ENCODE data around the gene NMNAT2.
A peak's percentile ranks its signal among the peaks of the same experiment; 100 is the strongest.

The NMNAT2 gene

GRCh38 chr1:183368213-183369108, 49.7 kb downstream of the NMNAT2 start:
- H3K4me3 ChIP-seq (replicated peaks; ENCODE audit: low read depth, low read length), result no peak overlapping the region
- no peak for TF ChIP-seq CTCF (IDR thresholded peaks at IDR 0.05; ENCODE audit: low read length, missing control alignments)
- no peak for DNase-seq (ENCODE audit: low read depth)

- H3K4me3 ChIP-seq (replicated peaks; ENCODE audit: low read depth, low read length), result no peak overlapping the region
- no peak for DNase-seq (ENCODE audit: low read depth)
- TF ChIP-seq CTCF (IDR thresholded peaks at IDR 0.05; ENCODE audit: low read length, missing control alignments), result no peak
These were observed 52.1 kb downstream of the NMNAT2 start for GRCh38 chr1:183366116-183366515.

- DNase-seq (ENCODE audit: low read depth), result no peak
- no peak for TF ChIP-seq CTCF (IDR thresholded peaks at IDR 0.05; ENCODE audit: low read length, missing control alignments)
- H3K4me3 ChIP-seq (replicated peaks; ENCODE audit: low read depth, low read length), result no peak overlapping the region
These were observed 52.5 kb downstream of the NMNAT2 start for GRCh38 chr1:183365676-183366075.

- no peak for DNase-seq (ENCODE audit: low read depth)
- no peak overlapping the region for H3K4me3 ChIP-seq (replicated peaks; ENCODE audit: low read depth, low read length)
- TF ChIP-seq CTCF (IDR thresholded peaks at IDR 0.05; ENCODE audit: low read length, missing control alignments), result no peak
These were observed 53.1 kb downstream of the NMNAT2 start for GRCh38 chr1:183365093-183365492.

GRCh38 chr1:183363972-183364371, 54.2 kb downstream of the NMNAT2 start:
- H3K4me3 ChIP-seq (replicated peaks; ENCODE audit: low read depth, low read length), result no peak overlapping the region
- no peak for TF ChIP-seq CTCF (IDR thresholded peaks at IDR 0.05; ENCODE audit: low read length, missing control alignments)
- peak; percentile 87 for DNase-seq (ENCODE audit: low read depth)

GRCh38 chr1:183361081-183361480, 57.1 kb downstream of the NMNAT2 start:
- no peak overlapping the region for H3K4me3 ChIP-seq (replicated peaks; ENCODE audit: low read depth, low read length)
- no peak for TF ChIP-seq CTCF (IDR thresholded peaks at IDR 0.05; ENCODE audit: low read length, missing control alignments)
- no peak for DNase-seq (ENCODE audit: low read depth)

- no peak for DNase-seq (ENCODE audit: low read depth)
- no peak overlapping the region for H3K4me3 ChIP-seq (replicated peaks; ENCODE audit: low read depth, low read length)
- TF ChIP-seq CTCF (IDR thresholded peaks at IDR 0.05; ENCODE audit: low read length, missing control alignments), result no peak
These were observed 57.7 kb downstream of the NMNAT2 start for GRCh38 chr1:183360473-183360872.

Measured in fibroblast of pulmonary artery (primary cell).